ENCODE results near the gene C1GALT1. TPM values are rescaled to one million over a fixed set of nuclear protein-coding genes. Genes with fewer than 3 reads are reported as not detected.

The C1GALT1 gene
- total and polyA plus RNA-seq, 2 donors (not counting 3 experiments of a cell fraction or from before 2014, with no cell fraction given) = 18.3 to 31.1 TPM

DNA sequence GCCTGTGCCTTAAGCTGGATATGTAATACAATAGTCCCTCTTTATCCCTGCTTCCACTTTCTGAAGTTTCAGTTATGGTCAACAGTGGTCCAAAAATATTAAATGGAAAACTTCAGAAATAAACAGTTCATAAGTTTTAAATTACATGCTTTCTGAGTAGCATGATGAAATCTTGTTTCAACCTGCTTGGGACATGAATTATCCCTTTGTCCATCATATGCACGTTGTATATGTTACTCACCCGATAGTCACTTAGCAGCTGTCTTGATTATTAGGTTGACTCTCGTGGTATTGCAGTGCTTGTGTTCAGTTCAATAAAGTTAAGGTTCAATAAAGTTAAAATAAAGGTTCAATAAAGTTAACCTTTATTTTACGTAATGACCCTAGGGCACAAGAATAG, 25.5 kb downstream of the C1GALT1 start:
- DNase-seq (ENCODE audit: low read depth, low spot score) (no peak), FAIRE-seq (no peak)
- no peaks in the 10 kb centered on the region for H3K9me1 ChIP-seq (replicated peaks; ENCODE audit: control insufficient read depth, extremely low read depth, insufficient read depth, low read length)
- H3K4me2 ChIP-seq (ENCODE audit: insufficient read depth, low read length) = no peak overlapping the region
- H3K36me3 ChIP-seq (ENCODE audit: control insufficient read depth in 2 of 2, extremely low read depth in 1 of 2, insufficient read depth in 2 of 2, low read length in 2 of 2) = no peaks in the 10 kb centered on the region
- no TSS peak for BruUV-seq (replicated peaks)
- no peaks in the 10 kb centered on the region for H3K4me1 ChIP-seq (ENCODE audit: control insufficient read depth, extremely low read depth, insufficient read depth, low read length)
- TF ChIP-seq POLR2A (IDR thresholded peaks at IDR 0.05; ENCODE audit: low read depth, low read length) = no peak
- TF ChIP-seq, protein P1, sequence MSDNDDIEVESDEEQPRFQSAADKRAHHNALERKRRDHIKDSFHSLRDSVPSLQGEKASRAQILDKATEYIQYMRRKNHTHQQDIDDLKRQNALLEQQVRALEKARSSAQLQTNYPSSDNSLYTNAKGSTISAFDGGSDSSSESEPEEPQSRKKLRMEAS (IDR thresholded peaks at IDR 0.05; ENCODE audit: insufficient read depth, insufficient read length) = no peak
- no peak for TF ChIP-seq JUN (IDR thresholded peaks at IDR 0.05; ENCODE audit: borderline replicate concordance, insufficient read depth, insufficient read length, low read depth)
- no peak for TF ChIP-seq POLR2AphosphoS5 (IDR thresholded peaks at IDR 0.05; ENCODE audit: insufficient read depth, low read depth, low read length)
- TF ChIP-seq FOS (IDR thresholded peaks at IDR 0.05; ENCODE audit: borderline replicate concordance, insufficient read depth, low read length) = no peak
- no peak for TF ChIP-seq EZH2 (IDR thresholded peaks at IDR 0.05; ENCODE audit: borderline replicate concordance, low read depth, low read length, severe bottlenecking)
- TF ChIP-seq MYC (IDR thresholded peaks at IDR 0.05; ENCODE audit: low read depth, low read length) = no peak
- dilution Hi-C loops (cut with MboI; ENCODE audit: extremely low pct_ligation_motif_present, low sequenced_read_pairs) = no loop called here
- H3K27me3 ChIP-seq (ENCODE audit: control insufficient read depth in 2 of 2, insufficient read depth in 2 of 2, low read length in 2 of 2) = no peaks in the 10 kb centered on the region
- CTCF ChIA-PET = no interaction called here
- no peaks in the 10 kb centered on the region for H4K20me1 ChIP-seq (replicated peaks; ENCODE audit: control insufficient read depth, extremely low read depth, insufficient read depth, low read length)
- no peak overlapping the region for H2AFZ ChIP-seq (ENCODE audit: low read depth, low read length)
- POLR2A ChIA-PET = no interaction called here
- H3K79me2 ChIP-seq (ENCODE audit: control insufficient read depth, insufficient read depth, low read length) = peaks cover 60% of the 10 kb centered on the region
- H3K9ac ChIP-seq (replicated peaks; ENCODE audit: extremely low read depth, insufficient read depth, low read length) = no peak overlapping the region
- H3K27ac ChIP-seq (ENCODE audit: insufficient read depth, low read depth, low read length) = no peak overlapping the region
- H3K4me3 ChIP-seq (replicated peaks in 1 of 3; ENCODE audit: insufficient read depth in 1 of 3, low read depth in 1 of 3, low read length in 3 of 3) = no peak overlapping the region
- intact Hi-C loops (cut with micrococcal nuclease) = no loop called here
- H3K9me3 ChIP-seq (replicated peaks; ENCODE audit: control insufficient read depth, insufficient read depth, low read length) = no peaks in the 10 kb centered on the region

DNA sequence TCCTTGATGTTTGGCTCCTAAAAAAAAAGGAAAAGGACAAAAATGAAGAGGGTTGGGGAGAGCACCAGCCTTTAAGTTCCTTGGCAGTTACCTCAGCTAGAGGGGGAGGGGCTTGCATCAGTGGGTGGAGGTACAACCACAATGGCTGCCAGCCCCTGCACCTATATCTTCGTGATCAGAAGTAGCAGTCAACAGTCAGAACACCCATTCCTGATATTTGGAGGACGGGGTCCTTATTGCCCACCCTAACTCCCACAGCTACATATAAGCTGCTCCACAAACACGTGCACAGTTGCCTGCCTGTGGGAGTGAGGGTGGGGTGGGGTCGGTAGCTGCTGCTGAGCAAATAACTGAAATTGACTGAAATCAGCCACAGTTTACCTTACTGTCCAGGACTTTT, 26.2 kb downstream of the C1GALT1 start:
- POLR2A ChIA-PET = no interaction called here

More for the DNA sequence above, 26.2 kb downstream of the C1GALT1 start:
- CTCF ChIA-PET = no interaction called here
- Histone ChIP-seq H3K36me3 (ENCODE audit: control insufficient read depth in 2 of 2, extremely low read depth in 1 of 2, insufficient read depth in 2 of 2, low read length in 2 of 2) (no peaks in the 10 kb centered on the region), H3K9me3 (replicated peaks; ENCODE audit: control insufficient read depth, insufficient read depth, low read length) (no peaks in the 10 kb centered on the region), H4K20me1 (replicated peaks; ENCODE audit: control insufficient read depth, extremely low read depth, insufficient read depth, low read length) (no peaks in the 10 kb centered on the region), H2AFZ (ENCODE audit: low read depth, low read length) (no peak overlapping the region), H3K4me3 (replicated peaks in 1 of 3; ENCODE audit: insufficient read depth in 1 of 3, low read depth in 1 of 3, low read length in 3 of 3) (no peak overlapping the region), H3K27ac (ENCODE audit: insufficient read depth, low read depth, low read length) (no peak overlapping the region), H3K27me3 (ENCODE audit: control insufficient read depth in 2 of 2, insufficient read depth in 2 of 2, low read length in 2 of 2) (no peaks in the 10 kb centered on the region), H3K4me1 (ENCODE audit: control insufficient read depth, extremely low read depth, insufficient read depth, low read length) (no peaks in the 10 kb centered on the region), H3K79me2 (ENCODE audit: control insufficient read depth, insufficient read depth, low read length) (peaks cover 55% of the 10 kb centered on the region), H3K4me2 (ENCODE audit: insufficient read depth, low read length) (no peak overlapping the region), H3K9ac (replicated peaks; ENCODE audit: extremely low read depth, insufficient read depth, low read length) (no peak overlapping the region), H3K9me1 (replicated peaks; ENCODE audit: control insufficient read depth, extremely low read depth, insufficient read depth, low read length) (no peaks in the 10 kb centered on the region)
- DNase-seq (ENCODE audit: low read depth, low spot score) = no peak
- TF ChIP-seq, protein P2, sequence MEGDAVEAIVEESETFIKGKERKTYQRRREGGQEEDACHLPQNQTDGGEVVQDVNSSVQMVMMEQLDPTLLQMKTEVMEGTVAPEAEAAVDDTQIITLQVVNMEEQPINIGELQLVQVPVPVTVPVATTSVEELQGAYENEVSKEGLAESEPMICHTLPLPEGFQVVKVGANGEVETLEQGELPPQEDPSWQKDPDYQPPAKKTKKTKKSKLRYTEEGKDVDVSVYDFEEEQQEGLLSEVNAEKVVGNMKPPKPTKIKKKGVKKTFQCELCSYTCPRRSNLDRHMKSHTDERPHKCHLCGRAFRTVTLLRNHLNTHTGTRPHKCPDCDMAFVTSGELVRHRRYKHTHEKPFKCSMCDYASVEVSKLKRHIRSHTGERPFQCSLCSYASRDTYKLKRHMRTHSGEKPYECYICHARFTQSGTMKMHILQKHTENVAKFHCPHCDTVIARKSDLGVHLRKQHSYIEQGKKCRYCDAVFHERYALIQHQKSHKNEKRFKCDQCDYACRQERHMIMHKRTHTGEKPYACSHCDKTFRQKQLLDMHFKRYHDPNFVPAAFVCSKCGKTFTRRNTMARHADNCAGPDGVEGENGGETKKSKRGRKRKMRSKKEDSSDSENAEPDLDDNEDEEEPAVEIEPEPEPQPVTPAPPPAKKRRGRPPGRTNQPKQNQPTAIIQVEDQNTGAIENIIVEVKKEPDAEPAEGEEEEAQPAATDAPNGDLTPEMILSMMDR (IDR thresholded peaks at IDR 0.05; ENCODE audit: extremely low read depth in 1 of 2, insufficient read depth in 1 of 2, low read depth in 1 of 2, low read length in 2 of 2) = no peak
- TF ChIP-seq POLR2AphosphoS5 (IDR thresholded peaks at IDR 0.05; ENCODE audit: insufficient read depth, low read depth, low read length) (no peak), EZH2 (IDR thresholded peaks at IDR 0.05; ENCODE audit: borderline replicate concordance, low read depth, low read length, severe bottlenecking) (no peak), JUN (IDR thresholded peaks at IDR 0.05; ENCODE audit: borderline replicate concordance, insufficient read depth, insufficient read length, low read depth) (no peak), GATA2 (IDR thresholded peaks at IDR 0.05; ENCODE audit: insufficient read depth, insufficient read length, low read depth, low read length) (no peak), POLR2A (IDR thresholded peaks at IDR 0.05; ENCODE audit: low read depth, low read length) (no peak), MYC (IDR thresholded peaks at IDR 0.05; ENCODE audit: low read depth, low read length) (no peak), FOS (IDR thresholded peaks at IDR 0.05; ENCODE audit: borderline replicate concordance, insufficient read depth, low read length) (no peak)
- TF ChIP-seq, protein P1 (IDR thresholded peaks at IDR 0.05; ENCODE audit: insufficient read depth, insufficient read length) = no peak
- BruUV-seq (replicated peaks) = no TSS peak
- no peak for FAIRE-seq
- dilution Hi-C loops (cut with MboI; ENCODE audit: extremely low pct_ligation_motif_present, low sequenced_read_pairs) (no loop called here), intact Hi-C loops (cut with micrococcal nuclease) (no loop called here)

All from endothelial cell of umbilical vein (primary cell).